CD4-positive, alpha-beta T cell (primary cell): Measurements from ENCODE around the gene UXS1. TPM values are rescaled to one million over a fixed set of nuclear protein-coding genes. Genes with fewer than 3 reads are reported as not detected.
A peak's percentile ranks its signal among the peaks of the same experiment; 100 is the strongest.

Experiments
- ATAC-seq: fragments of 200-7000 bp; cut with Tn5 transposase; one replicate; pipeline ENCODE4 v1.10.0; 2022; ENCODE audit warnings: mild to moderate bottlenecking; ENCODE audit not compliant: poor library complexity
- CTCF ChIA-PET: fragments of 350-600 bp; sonication (Branson Sonifier 250); formaldehyde crosslinking; loops from one replicate; lab custom pipeline; 2021; ENCODE audit warnings: antibody characterized with exemption, inconsistent platforms; lab: Charles Lee
- POLR2A ChIA-PET: fragments of 350-600 bp; sonication (Branson Sonifier 250); formaldehyde crosslinking; loops from one replicate; lab custom pipeline; 2021; ENCODE audit warnings: antibody characterized with exemption, inconsistent platforms; lab: Charles Lee
- DNase-seq, 14 experiments: peaks; one replicate each; pipeline ENCODE4 v3.0.0-alpha.2; 2013 to 2020; ENCODE audit warnings: mixed read lengths in 2 of 14
- H3K27ac ChIP-seq, 2 donors: one replicate each; pipeline versions ENCODE4 v1.5.1 to v1.7.0; 2013; ENCODE audit warnings: low read length in 2 of 2, low read depth in 1 of 2, mild to moderate bottlenecking in 1 of 2
- H3K27me3 ChIP-seq, 2 experiments: 1 replicate in 1 of 2; 2 replicates in 1 of 2; pipeline versions ENCODE4 v1.6.1 to v1.7.0; 2013; ENCODE audit warnings: low read length in 2 of 2, control low read depth in 1 of 2, mild to moderate bottlenecking in 1 of 2, moderate library complexity in 1 of 2; ENCODE audit not compliant: insufficient read depth in 2 of 2, control insufficient read depth in 1 of 2
- H3K36me3 ChIP-seq: one replicate; pipeline ENCODE4 v1.6.1; 2013; ENCODE audit warnings: low read length, control low read depth; ENCODE audit not compliant: insufficient read depth
- H3K4me1 ChIP-seq: one replicate; pipeline ENCODE4 v1.6.1; 2013; ENCODE audit warnings: low read length, control low read depth; ENCODE audit not compliant: insufficient read depth
- H3K4me3 ChIP-seq: one replicate; pipeline ENCODE4 v1.5.1; 2013; ENCODE audit warnings: mild to moderate bottlenecking, low read length, moderate library complexity
- H3K9me3 ChIP-seq, 2 experiments: 1 replicate in 1 of 2; 2 replicates in 1 of 2; pipeline versions ENCODE4 v1.6.1 to v1.7.0; 2013; ENCODE audit warnings: low read length in 2 of 2, mild to moderate bottlenecking in 2 of 2, control low read depth in 1 of 2, moderate library complexity in 1 of 2; ENCODE audit not compliant: control insufficient read depth in 1 of 2, insufficient read depth in 1 of 2
- H3K27ac Mint-ChIP-seq: one replicate; pipeline ENCODE4 v1.8.0; 2020; ENCODE audit warnings: mixed read lengths
- H3K27me3 Mint-ChIP-seq: one replicate; pipeline ENCODE4 v1.8.0; 2021; ENCODE audit warnings: mixed read lengths
- H3K36me3 Mint-ChIP-seq: one replicate; pipeline ENCODE4 v1.8.0; 2021; ENCODE audit warnings: low read depth, mixed read lengths
- H3K4me1 Mint-ChIP-seq: one replicate; pipeline ENCODE4 v1.8.0; 2021; ENCODE audit warnings: low read depth, mixed read lengths
- H3K4me3 Mint-ChIP-seq: one replicate; pipeline ENCODE4 v1.8.0; 2020; ENCODE audit warnings: mild to moderate bottlenecking, mixed read lengths
- H3K9me3 Mint-ChIP-seq: one replicate; pipeline ENCODE4 v1.8.0; 2020; ENCODE audit warnings: mixed read lengths
- CTCF ChIP-seq: fragments of 200-600 bp; IDR thresholded peaks from one replicate; pipeline ENCODE4 v1.8.0; 2022; ENCODE audit warnings: antibody characterized with exemption, mild to moderate bottlenecking
- intact Hi-C, 2 experiments: fragments of 100-400 bp; cut with DNase I in 1 of 2; cut with micrococcal nuclease in 1 of 2; formaldehyde crosslinking; loops; one replicate each; pipeline versions ENCODE4 v1.15.1 to v1.9.0; 2023 to 2025; cut with DNase I, micrococcal nuclease
- total RNA-seq, 174 experiments: library from RNA in 2 of 174; stranded (reverse) in 2 of 174; gene quantifications; one replicate each; pipeline ENCODE4 v1.2.3 and lab custom pipeline; 2021 to 2026

UXS1 gene
- total RNA-seq, 2 experiments from 2014 or later = 59.3 to 67.1 TPM

- ChIA-PET CTCF (no interaction called here), POLR2A (interaction anchor here (0.8 kb wide), 1 partner anchor 313 kb away, joined by 3 read pairs; no protein-coding TSS in a partner anchor)
- H3K4me1 Mint-ChIP-seq = peaks cover 55% of the 10 kb centered on the region
- intact Hi-C loops = loop anchor here in 1 of 2 experiments (5.0 kb wide), 1 partner anchor 91 kb away; no protein-coding TSS in a partner anchor
- Histone ChIP-seq H3K4me1 (peaks cover 35% of the 10 kb centered on the region), H3K4me3 (no peak overlapping the region), H3K27me3 (peaks cover 3 to 8% of the 10 kb centered on the region in 2 experiments), H3K27ac (no peak overlapping the region), H3K9me3 (peaks cover 0 to 5% of the 10 kb centered on the region in 2 experiments), H3K36me3 (no peaks in the 10 kb centered on the region)
- H3K4me3 Mint-ChIP-seq = no peak overlapping the region
- DNase-seq (no peak), ATAC-seq (no peak)
- H3K9me3 Mint-ChIP-seq = no peaks in the 10 kb centered on the region
- TF ChIP-seq CTCF = no peak
- no peaks in the 10 kb centered on the region for H3K36me3 Mint-ChIP-seq
- H3K27ac Mint-ChIP-seq = no peak overlapping the region
- H3K27me3 Mint-ChIP-seq = peaks cover 14% of the 10 kb centered on the region
Measured at GRCh38 chr2:106063181-106063580, 130.9 kb downstream of the UXS1 start.

- H3K9me3 Mint-ChIP-seq = no peaks in the 10 kb centered on the region
- CTCF ChIA-PET = interaction anchor here (0.6 kb wide), 1 partner anchor 493 kb away, joined by 4 read pairs; no protein-coding TSS in a partner anchor
- Histone ChIP-seq H3K4me3 (no peak overlapping the region), H3K36me3 (no peaks in the 10 kb centered on the region), H3K27ac (no peak overlapping the region), H3K9me3 (peaks cover 0 to 5% of the 10 kb centered on the region in 2 experiments), H3K4me1 (peaks cover 41% of the 10 kb centered on the region), H3K27me3 (peaks cover 3 to 8% of the 10 kb centered on the region in 2 experiments)
- TF ChIP-seq CTCF = no peak
- intact Hi-C loops = loop anchor here in 1 of 2 experiments (5.0 kb wide), 1 partner anchor 90 kb away; no protein-coding TSS in a partner anchor
- POLR2A ChIA-PET = interaction anchor here (0.8 kb wide), 1 partner anchor 313 kb away, joined by 3 read pairs; no protein-coding TSS in a partner anchor
- ATAC-seq (no peak), DNase-seq (no peak)
- H3K27ac Mint-ChIP-seq = no peak overlapping the region
- peak overlapping the region; percentile 43 for H3K4me3 Mint-ChIP-seq
- no peaks in the 10 kb centered on the region for H3K36me3 Mint-ChIP-seq
- H3K27me3 Mint-ChIP-seq = peaks cover 14% of the 10 kb centered on the region
- H3K4me1 Mint-ChIP-seq = peaks cover 58% of the 10 kb centered on the region
Measured at GRCh38 chr2:106062627-106063026, 131.5 kb downstream of the UXS1 start.

- H3K9me3 ChIP-seq = peaks cover 0 to 5% of the 10 kb centered on the region in 2 experiments
- POLR2A ChIA-PET = no interaction called here
Measured at GRCh38 chr2:106061611-106062349, 132.3 kb downstream of the UXS1 start.

More at GRCh38 chr2:106061611-106062349, 132.3 kb downstream of the UXS1 start:
- DNase-seq = no peak
- Histone ChIP-seq H3K27me3 (peaks cover 3 to 8% of the 10 kb centered on the region in 2 experiments), H3K27ac (no peak overlapping the region), H3K4me3 (no peak overlapping the region), H3K36me3 (no peaks in the 10 kb centered on the region), H3K4me1 (peaks cover 49% of the 10 kb centered on the region)
- Mint-ChIP-seq H3K27me3 (peaks cover 14% of the 10 kb centered on the region), H3K36me3 (no peaks in the 10 kb centered on the region), H3K4me1 (peaks cover 67% of the 10 kb centered on the region), H3K27ac (no peak overlapping the region), H3K9me3 (no peaks in the 10 kb centered on the region), H3K4me3 (no peak overlapping the region)
- TF ChIP-seq CTCF = no peak
- no peak for ATAC-seq
- CTCF ChIA-PET = no interaction called here
- intact Hi-C loops = loop anchor here in 1 of 2 experiments (5.0 kb wide), 1 partner anchor 89 kb away; no protein-coding TSS in a partner anchor
